ENCODE measurements around the gene DNAH3.
"Not testable (repeated sequence)": the region's sequence is repeated elsewhere in the genome, so short reads cannot be mapped to it uniquely, and the experiment has no call there.

DNAH3 gene

DNA sequence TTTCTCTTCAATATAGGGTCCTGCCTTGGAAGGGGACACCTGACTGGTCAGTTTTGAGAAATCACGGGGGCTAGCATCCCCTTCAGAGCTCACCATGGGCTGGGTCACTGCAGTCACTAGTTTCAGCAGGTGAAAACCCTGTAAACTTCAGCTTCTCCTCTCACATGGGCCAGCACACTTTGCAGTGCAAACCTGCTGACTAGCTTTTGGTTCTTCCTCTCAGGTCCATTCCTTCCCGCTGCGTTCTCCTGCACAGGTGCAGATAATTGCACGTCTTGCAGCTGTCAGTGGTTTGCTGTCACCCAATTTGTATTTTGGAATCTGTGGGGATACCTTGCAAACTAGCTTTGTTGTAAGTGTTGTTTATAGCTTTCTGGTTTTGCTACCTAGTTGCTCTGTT lies 154.9 kb downstream of the DNAH3 start:
- DNase-seq (ENCODE audit: low read depth): no peak

DNA sequence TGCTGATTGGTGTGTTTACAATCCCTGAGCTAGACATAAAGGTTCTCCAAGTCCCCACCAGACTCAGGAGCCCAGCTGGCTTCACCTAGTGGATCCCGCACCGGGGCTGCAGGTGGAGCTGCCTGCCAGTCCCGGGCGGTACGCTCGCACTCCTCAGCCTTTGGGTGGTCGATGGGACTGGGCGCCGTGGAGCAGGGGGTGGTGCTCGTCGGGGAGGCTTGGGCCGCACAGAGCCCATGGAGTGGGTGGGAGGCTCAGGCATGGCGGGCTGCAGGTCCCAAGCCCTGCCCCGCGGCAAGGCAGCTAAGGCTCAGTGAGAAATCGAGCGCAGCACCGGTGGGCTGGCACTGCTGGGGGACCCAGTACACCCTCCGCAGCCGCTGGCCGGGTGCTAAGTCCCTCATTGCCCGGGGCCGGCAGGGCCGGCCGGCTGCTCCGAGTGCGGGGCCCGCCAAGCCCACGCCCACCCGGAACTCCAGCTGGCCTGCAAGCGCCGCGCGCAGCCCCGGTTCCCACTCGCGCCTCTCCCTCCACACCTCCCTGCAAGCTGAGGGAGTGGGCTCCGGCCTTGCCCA lies 161.1 kb downstream of the DNAH3 start:
- DNase-seq (ENCODE audit: low read depth): not testable (repeated sequence)

DNA sequence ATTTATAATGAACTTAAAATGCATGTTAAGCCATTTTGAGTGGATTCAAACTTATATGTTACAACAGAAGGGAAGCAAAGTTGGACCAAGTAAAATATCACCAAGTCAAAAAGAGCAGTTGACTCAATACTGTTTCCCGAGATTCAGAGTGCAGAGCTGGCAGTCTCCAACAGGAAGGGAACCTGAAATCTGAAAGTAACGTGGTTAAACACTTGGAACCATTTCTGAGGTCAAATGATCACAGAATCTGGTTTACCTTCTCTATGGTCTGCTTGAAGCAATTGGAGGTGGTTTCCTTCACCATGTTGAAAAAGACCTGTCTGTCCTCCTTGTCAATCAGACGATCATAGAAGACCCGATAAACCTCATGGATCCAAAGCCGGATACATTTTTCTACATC lies 163.6 kb downstream of the DNAH3 start:
- DNase-seq (ENCODE audit: low read depth): no peak

DNA sequence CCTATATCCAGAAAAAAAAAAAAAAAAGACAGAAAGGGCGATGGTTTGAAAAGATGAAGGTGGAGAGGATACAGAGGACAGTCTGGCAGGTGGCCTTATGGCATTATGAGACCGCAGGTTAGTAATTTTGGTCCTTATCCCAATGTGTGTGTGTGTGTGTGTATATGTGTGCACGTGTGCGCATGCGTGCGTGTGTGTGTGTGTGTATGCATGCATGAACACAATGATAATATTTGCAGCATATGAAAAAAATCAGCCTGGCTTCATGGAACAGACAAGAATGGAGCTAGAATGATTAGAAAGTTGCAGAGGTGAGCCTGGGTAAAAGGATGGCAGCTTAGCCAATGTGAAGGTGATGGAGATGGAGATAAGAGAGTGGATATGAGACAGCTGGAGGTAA lies 166.6 kb downstream of the DNAH3 start:
- DNase-seq (ENCODE audit: low read depth): no peak

DNA sequence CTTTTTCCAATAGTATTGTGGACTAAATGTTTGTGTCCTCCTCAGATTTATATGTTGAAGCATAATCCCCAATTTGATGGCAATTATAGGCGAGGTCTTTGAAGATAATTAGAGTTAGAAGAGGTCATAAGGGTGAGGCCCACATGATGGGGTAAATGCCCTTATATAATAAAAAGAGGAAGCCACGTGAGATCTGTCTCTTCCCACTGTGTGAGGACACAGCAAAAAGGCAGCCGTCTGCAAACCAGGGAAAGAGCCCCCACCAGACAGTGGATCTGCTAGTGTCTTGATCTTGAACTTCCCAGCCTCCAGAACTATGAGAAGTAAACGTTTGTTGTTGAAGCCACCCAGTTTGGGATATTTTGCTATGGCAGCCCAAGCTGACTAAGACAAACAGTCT lies 174.1 kb downstream of the DNAH3 start:
- no peak for DNase-seq (ENCODE audit: low read depth)

DNA sequence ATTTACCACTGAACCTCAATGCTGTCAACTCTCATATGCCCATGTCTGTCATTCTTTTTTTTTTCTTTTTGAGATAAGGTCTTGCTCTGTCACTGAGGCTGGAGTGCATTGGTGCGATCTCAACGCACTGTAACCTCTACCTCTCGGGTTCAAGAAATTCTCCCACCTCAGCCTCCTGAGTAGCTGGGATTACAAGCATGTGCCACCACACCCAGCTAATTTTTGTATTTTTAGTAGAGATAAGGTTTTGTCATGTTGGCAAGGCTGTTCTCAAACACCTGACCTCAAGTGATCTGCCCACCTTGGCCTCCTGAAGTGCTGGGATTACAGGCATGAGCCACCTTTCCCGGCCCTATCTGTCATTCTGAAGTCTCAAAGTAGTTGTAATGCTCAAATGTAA lies 177.4 kb downstream of the DNAH3 start:
- not testable (repeated sequence) for DNase-seq (ENCODE audit: low read depth)

DNA sequence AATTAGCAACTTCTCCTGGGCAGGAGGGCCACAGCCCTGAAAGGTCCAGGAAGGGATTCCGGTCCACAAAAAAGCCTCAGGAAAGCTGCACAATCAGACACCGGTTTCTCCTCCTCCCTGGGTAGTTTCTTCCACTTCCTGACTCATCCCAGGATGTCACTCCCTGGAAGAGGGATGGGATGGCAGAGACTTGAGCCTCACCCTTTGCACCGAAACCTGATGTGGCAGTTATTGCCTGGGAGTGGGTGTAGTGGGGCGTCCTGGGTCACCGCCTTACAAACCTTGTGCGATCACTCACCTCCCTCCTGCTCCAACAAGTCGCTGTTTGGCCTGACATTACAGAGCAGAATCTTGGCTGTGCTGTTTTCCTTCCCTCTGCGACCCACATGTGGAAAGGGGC lies 179.2 kb downstream of the DNAH3 start:
- DNase-seq (ENCODE audit: low read depth): no peak

DNA sequence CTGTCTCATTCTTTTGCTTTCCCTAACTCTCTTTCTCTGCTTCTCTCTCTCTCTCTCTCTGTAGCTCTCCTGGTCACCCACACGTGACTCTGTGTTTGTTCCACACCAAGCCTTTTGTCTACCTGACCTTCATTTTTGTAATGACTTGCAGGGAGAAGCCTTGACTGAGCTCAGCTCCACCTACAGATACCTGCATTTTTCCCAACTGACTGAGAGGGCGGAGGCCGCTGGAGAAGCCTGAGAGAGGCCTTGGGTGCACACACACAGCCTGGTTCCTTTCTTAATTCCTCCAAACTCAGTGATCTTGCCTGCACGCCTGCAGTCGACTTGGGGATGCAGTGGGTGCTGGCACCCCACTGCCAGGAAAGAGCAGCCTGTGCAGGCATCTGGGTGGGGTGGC lies 181.3 kb downstream of the DNAH3 start:
- DNase-seq (ENCODE audit: low read depth): no peak

GRCh38 chr16:20968765-20969164 lies 181.9 kb downstream of the DNAH3 start:
- DNase-seq (ENCODE audit: low read depth): no peak

- DNase-seq (ENCODE audit: low read depth): no peak
These were observed 189.7 kb downstream of the DNAH3 start for GRCh38 chr16:20960899-20961298.

DNA sequence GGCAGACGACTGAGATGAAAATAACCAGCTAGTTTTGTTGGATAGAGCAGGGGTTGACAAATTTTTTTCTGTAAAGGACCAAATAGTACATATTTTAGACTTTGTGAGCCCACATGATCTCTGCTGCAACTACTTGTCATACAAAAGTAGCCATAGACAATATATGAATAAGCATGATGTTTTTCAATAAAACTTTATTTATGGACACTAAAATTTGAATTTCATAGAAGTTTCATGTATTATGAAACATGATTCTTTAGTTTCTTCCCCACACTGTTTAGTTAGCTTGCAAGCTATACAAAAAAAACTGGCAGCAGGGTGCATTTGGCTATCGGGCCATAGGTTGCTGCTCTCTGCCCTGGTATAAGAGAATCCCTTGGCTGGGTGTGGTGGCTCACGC lies 193.5 kb downstream of the DNAH3 start:
- DNase-seq (ENCODE audit: low read depth): no peak

DNA sequence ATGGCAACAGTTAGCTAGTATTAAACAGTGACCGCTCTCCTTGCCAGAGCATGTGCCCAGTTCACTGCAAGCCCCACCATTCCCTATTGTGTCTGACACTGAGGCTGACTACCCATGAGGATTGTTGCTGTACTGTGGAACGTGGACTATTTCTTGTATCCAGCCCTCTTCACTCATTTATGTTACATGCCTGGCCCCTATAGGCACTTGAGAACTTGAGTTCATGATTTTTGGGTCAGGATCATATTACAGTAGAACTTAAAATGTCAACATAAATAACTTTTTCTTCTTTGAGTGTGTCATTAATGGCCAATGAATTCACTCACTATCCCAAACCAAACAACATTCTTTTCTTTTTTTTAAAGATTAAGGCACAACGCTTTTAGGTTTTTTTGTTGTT lies 194.3 kb downstream of the DNAH3 start:
- DNase-seq (ENCODE audit: low read depth): no peak

DNA sequence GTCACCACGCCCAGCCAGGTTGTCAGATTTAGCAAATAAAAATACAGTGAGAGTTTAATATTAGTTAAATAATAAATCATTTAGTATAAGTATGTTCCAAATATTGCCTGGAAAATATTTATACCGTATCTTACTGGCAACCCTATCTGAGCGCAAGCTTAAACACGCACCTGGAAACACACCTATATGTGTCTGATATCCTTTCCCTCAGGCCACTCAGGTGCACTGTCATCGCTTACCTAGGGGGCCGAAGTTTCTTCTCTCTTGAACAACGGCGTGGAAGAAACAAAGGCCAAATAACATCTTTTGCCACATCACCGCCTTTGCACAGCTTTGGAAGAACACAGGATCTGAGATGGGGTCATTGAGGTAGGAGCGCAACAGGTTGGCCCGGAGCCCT lies 196.1 kb downstream of the DNAH3 start:
- DNase-seq (ENCODE audit: low read depth): no peak

- no peak for DNase-seq (ENCODE audit: low read depth)
These were observed 198.3 kb downstream of the DNAH3 start for GRCh38 chr16:20952139-20952920.

- DNase-seq (ENCODE audit: low read depth): no peak
These were observed 200.4 kb downstream of the DNAH3 start for GRCh38 chr16:20950294-20950693.

DNA sequence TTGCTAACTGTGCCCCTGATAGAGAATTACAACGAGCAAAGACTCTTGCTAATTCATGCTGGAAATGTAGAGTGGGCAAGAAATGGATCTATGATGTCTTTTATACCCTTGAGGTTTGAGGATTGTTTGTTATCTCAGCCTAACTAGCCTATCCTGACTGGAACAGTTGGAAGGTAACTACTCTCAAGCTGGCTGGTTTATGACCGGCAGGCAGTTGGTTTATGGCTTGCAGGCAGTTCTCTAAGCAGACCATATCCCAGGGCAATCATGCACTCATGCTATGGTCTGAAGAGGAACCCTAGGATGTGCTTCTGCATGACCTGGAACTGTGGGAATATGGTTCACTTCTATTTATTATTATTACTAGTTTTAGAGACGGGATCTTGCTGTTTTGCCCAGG lies 201.0 kb downstream of the DNAH3 start:
- DNase-seq (ENCODE audit: low read depth): no peak

GRCh38 chr16:20948444-20948843 lies 202.2 kb downstream of the DNAH3 start:
- DNase-seq (ENCODE audit: low read depth): no peak

- DNase-seq (ENCODE audit: low read depth): no peak
These were observed 204.5 kb downstream of the DNAH3 start for GRCh38 chr16:20946015-20946629.

DNA sequence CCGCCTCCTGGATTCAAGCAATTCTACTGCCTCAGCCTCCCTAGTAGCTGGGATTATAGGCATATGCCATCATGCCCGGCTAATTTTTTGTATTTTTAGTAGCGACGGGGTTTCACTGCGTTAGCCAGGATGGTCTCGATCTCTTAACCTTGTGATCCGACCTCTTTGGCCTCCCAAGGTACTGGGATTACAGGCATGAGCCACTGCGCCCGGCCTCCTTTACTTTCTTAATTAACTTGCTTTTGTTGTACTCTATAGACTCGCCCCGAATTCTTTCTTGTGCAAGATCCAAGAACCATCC lies 205.1 kb downstream of the DNAH3 start:
- DNase-seq (ENCODE audit: low read depth): not testable (repeated sequence)

DNA sequence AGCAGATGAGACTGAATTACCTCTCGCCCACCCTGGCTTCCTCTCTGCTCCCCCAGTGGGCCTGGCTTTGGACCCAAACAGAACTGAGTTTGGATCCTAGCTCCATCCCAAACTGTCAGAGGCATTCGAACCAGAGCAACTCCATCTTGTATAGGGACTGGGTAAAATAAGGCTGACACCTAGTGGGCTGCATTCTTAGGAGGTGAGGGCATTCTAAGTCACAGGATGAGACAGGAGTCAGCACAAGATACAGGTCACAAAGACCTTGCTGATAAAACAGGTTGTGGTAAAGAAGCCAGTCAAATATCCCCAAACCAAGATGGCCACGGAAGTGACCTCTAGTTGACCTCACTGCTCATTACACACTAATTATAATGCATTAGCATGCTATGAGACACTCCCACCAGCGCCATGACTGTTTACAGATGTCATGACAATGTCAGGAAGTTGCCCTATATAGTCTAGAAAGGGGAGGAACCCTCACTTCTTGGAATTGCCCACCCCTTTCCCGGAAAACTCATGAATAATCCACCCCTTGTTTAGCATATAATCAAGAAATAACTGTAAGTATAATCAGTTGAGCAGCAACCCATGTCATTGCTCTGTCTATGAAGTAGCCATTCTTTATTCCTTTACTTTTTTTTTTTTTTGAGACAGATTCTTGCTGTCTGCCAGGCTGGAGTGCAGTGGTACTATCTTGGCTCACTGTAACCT lies 205.6 kb downstream of the DNAH3 start:
- no peak for DNase-seq (ENCODE audit: low read depth)

DNA sequence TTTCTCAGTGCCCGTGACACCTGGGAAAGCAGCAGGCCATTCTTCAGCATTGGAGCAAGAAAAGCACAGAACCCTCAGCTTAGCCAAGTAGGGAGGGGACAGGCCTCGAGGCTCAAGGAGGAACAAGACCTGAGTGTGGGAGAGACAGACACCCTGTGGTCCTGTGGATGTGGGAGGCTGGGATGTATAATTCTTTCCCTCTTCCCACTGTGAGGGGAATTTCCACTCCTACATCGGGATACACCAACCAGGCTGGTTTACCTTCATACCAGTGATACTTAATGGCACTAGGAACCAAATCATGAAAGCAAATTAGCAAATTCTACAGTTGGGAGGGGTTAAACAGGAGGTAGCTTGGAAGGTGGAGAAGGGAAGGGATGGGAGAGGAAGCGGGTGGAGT lies 208.4 kb downstream of the DNAH3 start:
- no peak for DNase-seq (ENCODE audit: low read depth)

DNA sequence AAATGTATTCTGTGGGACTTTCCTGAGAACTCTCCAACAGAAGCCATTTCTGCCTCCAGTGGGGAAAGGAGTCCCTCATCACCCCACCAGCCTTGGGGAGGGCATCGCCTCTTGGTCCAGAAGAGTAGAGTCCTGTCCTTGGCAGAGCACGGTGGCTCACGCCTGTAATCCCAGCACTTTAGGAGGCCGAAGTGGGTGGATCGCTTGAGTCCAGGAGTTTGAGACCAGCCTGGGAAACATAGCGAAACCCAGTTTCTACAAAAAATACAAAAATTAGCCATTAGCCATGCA lies 209.1 kb downstream of the DNAH3 start:
- DNase-seq (ENCODE audit: low read depth): no peak

GRCh38 chr16:20940871-20941635 lies 209.6 kb downstream of the DNAH3 start:
- no peak for DNase-seq (ENCODE audit: low read depth)
